ENCODE results near the gene APOD.
"Not testable (repeated sequence)": the region's sequence is repeated elsewhere in the genome, so short reads cannot be mapped to it uniquely, and the experiment has no call there.

DNA sequence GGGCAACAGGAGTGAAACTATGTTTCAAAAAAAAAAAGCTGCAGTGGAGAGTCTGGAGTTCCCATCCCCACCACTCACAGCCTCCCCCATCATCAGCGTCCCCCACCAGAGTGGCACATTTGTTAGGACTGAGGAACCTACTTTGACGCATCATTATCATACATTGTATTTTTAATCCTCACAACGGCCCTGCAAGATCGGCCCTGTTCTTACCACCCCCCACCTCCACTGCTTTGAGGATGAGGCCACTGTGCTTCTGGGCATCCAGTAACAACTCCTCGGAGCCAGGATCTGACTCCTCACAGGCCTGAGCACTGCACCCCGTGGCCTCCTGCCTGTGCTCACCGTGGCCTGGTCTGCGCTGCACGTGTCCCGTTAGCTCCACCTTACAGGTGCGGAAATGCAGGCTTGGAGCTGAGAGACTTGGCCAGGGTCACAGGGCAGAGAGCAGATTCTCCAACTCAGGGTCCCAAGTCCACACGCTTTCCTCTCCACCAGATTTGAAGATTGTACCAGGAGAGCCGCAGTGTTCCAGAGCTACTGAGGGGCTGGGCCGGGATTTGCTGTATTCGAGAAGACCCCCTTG lies 32.3 kb upstream of the APOD start:
- TF ChIP-seq, protein P1, sequence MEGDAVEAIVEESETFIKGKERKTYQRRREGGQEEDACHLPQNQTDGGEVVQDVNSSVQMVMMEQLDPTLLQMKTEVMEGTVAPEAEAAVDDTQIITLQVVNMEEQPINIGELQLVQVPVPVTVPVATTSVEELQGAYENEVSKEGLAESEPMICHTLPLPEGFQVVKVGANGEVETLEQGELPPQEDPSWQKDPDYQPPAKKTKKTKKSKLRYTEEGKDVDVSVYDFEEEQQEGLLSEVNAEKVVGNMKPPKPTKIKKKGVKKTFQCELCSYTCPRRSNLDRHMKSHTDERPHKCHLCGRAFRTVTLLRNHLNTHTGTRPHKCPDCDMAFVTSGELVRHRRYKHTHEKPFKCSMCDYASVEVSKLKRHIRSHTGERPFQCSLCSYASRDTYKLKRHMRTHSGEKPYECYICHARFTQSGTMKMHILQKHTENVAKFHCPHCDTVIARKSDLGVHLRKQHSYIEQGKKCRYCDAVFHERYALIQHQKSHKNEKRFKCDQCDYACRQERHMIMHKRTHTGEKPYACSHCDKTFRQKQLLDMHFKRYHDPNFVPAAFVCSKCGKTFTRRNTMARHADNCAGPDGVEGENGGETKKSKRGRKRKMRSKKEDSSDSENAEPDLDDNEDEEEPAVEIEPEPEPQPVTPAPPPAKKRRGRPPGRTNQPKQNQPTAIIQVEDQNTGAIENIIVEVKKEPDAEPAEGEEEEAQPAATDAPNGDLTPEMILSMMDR (IDR thresholded peaks at IDR 0.05; ENCODE audit: low read depth, low read length), result not testable (repeated sequence)
- TF ChIP-seq, protein P2, sequence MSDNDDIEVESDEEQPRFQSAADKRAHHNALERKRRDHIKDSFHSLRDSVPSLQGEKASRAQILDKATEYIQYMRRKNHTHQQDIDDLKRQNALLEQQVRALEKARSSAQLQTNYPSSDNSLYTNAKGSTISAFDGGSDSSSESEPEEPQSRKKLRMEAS (IDR thresholded peaks at IDR 0.05; ENCODE audit: low read depth, low read length), result not testable (repeated sequence)
- not testable (repeated sequence) for TF ChIP-seq POLR2A (IDR thresholded peaks at IDR 0.05; ENCODE audit: extremely low read depth, insufficient read length); MYC (IDR thresholded peaks at IDR 0.05; ENCODE audit: low read depth, low read length)
